Testis (tissue), 3 donors: ENCODE results near the gene NFATC2. TPM values are rescaled to one million over a fixed set of nuclear protein-coding genes. Genes with fewer than 3 reads are reported as not detected.

Experiments
- DNase-seq: peaks from one replicate; pipeline ENCODE4 v3.0.0-alpha.2; 2019
- H3K27ac ChIP-seq, 2 donors: fragments of 200-600 bp; sonication (generic); one replicate each; pipeline ENCODE4 v1.5.1; 2019
- H3K27me3 ChIP-seq: fragments of 200-600 bp; sonication (generic); one replicate; pipeline ENCODE4 v1.5.1; 2019
- H3K36me3 ChIP-seq: fragments of 200-600 bp; sonication (generic); one replicate; pipeline ENCODE4 v1.5.1; 2017; ENCODE audit warnings: low read depth; ENCODE audit errors: missing control alignments
- H3K4me1 ChIP-seq: fragments of 200-600 bp; sonication (generic); one replicate; pipeline ENCODE4 v1.5.1; 2019
- H3K4me3 ChIP-seq, 2 donors: fragments of 200-600 bp; sonication (generic); one replicate each; pipeline ENCODE4 v1.5.1; 2017 to 2019
- H3K9me3 ChIP-seq: fragments of 200-600 bp; sonication (generic); one replicate; pipeline ENCODE4 v1.5.1; 2017
- POLR2A ChIP-seq: fragments of 450-650 bp; IDR thresholded peaks from one replicate; pipeline ENCODE4 v1.6.1; 2017; ENCODE audit warnings: antibody characterized with exemption, mild to moderate bottlenecking, moderate library complexity
- WGBS, 2 donors: methylation state at CpG; one replicate each; pipeline ENCODE4 v1.1.5; 2018; 5-methylcytosine and 5-hydroxymethylcytosine counted together
- intact Hi-C: fragments of 100-400 bp; cut with DNase I; formaldehyde crosslinking; loops from one replicate; pipeline ENCODE4 v1.15.1; 2023; ENCODE audit warnings: low total_unique reads
- polyA plus RNA-seq: library from polyadenylated mRNA; stranded (reverse); fragments of 350-450 nt; fragmentation: Illumina TruSeq; extraction: RNeasy Lipid Tissue Mini Kit (QIAGEN cat#74804); gene quantifications from one replicate; pipeline ENCODE4 v1.2.3, GENCODE V29; 2014; ENCODE audit warnings: low read depth, low replicate concordance; ENCODE audit not compliant: insufficient read depth
- total RNA-seq, 2 donors: library from RNA; depleted of rRNA; stranded (reverse); fragments of >200 nt; gene quantifications; one replicate each; pipeline ENCODE4 v1.2.3, GENCODE V29; 2016
- TF ChIP-seq, protein P1 (sequence below), 3 experiments: fragments of 450-650 bp in 2 of 3; fragments of 200-600 bp in 1 of 3; sonication (generic) in 1 of 3; IDR thresholded peaks; one replicate each; pipeline ENCODE4 v1.5.1; 2016 to 2019; ENCODE audit warnings: antibody characterized with exemption in 3 of 3, mild to moderate bottlenecking in 2 of 3, moderate library complexity in 1 of 3

NFATC2 gene
- total and polyA plus RNA-seq, 3 donors from 2014 or later, result 5.4 to 7.5 (median 6.5) TPM

- Histone ChIP-seq H3K4me1 (peaks cover 15% of the 10 kb centered on the region), H3K36me3 (no peaks in the 10 kb centered on the region), H3K9me3 (no peaks in the 10 kb centered on the region), H3K27ac (no peak overlapping the region), H3K4me3 (no peak overlapping the region), H3K27me3 (no peaks in the 10 kb centered on the region)
- intact Hi-C loops, result no loop called here
- no peak for TF ChIP-seq POLR2A
- TF ChIP-seq, protein P1, sequence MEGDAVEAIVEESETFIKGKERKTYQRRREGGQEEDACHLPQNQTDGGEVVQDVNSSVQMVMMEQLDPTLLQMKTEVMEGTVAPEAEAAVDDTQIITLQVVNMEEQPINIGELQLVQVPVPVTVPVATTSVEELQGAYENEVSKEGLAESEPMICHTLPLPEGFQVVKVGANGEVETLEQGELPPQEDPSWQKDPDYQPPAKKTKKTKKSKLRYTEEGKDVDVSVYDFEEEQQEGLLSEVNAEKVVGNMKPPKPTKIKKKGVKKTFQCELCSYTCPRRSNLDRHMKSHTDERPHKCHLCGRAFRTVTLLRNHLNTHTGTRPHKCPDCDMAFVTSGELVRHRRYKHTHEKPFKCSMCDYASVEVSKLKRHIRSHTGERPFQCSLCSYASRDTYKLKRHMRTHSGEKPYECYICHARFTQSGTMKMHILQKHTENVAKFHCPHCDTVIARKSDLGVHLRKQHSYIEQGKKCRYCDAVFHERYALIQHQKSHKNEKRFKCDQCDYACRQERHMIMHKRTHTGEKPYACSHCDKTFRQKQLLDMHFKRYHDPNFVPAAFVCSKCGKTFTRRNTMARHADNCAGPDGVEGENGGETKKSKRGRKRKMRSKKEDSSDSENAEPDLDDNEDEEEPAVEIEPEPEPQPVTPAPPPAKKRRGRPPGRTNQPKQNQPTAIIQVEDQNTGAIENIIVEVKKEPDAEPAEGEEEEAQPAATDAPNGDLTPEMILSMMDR (IDR thresholded peaks at IDR 0.05), result no peak
- DNase-seq, result no peak
- WGBS, 2 donors, result 71 to 73% methylated on average over 7 of the region's 7 CpGs
Measured at GRCh38 chr20:51423810-51424209, 118.7 kb downstream of the NFATC2 start.

DNA sequence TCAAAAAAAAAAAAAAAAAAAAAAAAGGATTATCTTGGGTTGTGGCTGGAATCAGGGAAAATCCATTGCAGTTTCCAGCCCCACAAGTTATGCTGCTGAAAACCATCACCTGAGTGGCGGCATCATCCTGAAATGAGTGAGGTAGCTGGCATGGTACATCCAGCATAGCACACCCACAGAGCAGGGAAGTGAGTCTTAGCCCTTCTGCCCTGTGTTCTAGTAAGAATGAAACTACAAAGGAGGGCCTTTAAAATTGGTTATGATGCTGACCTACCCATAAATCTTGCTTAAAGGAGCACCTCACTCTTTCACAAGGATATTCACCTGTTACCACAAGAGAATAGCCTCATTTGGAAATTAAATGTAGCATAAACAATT is 119.2 kb downstream of the NFATC2 start:
- Histone ChIP-seq H3K4me1 (peaks cover 9% of the 10 kb centered on the region), H3K27me3 (no peaks in the 10 kb centered on the region), H3K9me3 (no peaks in the 10 kb centered on the region), H3K27ac (no peak overlapping the region), H3K4me3 (no peak overlapping the region), H3K36me3 (no peaks in the 10 kb centered on the region)
- no peak for TF ChIP-seq POLR2A
- TF ChIP-seq, protein P1 (IDR thresholded peaks at IDR 0.05), result no peak
- DNase-seq, result no peak
- intact Hi-C loops, result no loop called here
- 94 to 96% methylated on average over 1 of the region's 1 CpG for WGBS, 2 donors

GRCh38 chr20:51422514-51423289 is 119.8 kb downstream of the NFATC2 start:
- H3K9me3 ChIP-seq, result no peaks in the 10 kb centered on the region
- TF ChIP-seq, protein P1 (IDR thresholded peaks at IDR 0.05), result no peak
- no peak for TF ChIP-seq POLR2A
- no peak overlapping the region for H3K27ac ChIP-seq
- no peaks in the 10 kb centered on the region for H3K36me3 ChIP-seq
- no peak for DNase-seq
- H3K4me1 ChIP-seq, result peaks cover 4% of the 10 kb centered on the region
- 95 to 96% methylated on average over 4 of the region's 4 CpGs for WGBS, 2 donors
- intact Hi-C loops, result no loop called here
- H3K27me3 ChIP-seq, result no peaks in the 10 kb centered on the region
- no peak overlapping the region for H3K4me3 ChIP-seq

DNA sequence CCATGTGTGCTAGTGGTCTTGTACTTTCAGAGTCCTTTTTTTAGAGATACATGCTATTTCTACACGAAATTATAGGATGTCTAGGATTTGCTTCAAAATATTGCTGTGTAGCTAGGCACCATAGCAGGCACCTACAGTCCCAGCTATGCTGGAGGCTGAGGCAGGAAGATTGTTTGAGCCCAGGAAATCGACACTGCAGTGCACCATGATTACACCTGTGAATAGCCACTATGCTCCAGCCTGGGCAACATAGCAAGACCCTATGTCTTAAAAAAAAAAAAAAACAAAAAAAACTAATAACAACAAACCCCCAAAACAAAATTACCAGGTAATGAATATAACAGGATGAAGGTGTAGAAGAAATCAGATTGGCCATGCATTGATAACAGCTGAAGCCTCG is 121.7 kb downstream of the NFATC2 start:
- Histone ChIP-seq H3K27ac (no peak overlapping the region), H3K4me1 (no peaks in the 10 kb centered on the region), H3K36me3 (no peaks in the 10 kb centered on the region), H3K4me3 (no peak overlapping the region), H3K27me3 (no peaks in the 10 kb centered on the region), H3K9me3 (no peaks in the 10 kb centered on the region)
- no peak for DNase-seq
- intact Hi-C loops, result no loop called here
- 88 to 94% methylated on average over 3 of the region's 3 CpGs for WGBS, 2 donors
- TF ChIP-seq POLR2A, result no peak
- TF ChIP-seq, protein P1 (IDR thresholded peaks at IDR 0.05), result no peak

- H3K9me3 ChIP-seq, result no peaks in the 10 kb centered on the region
- TF ChIP-seq, protein P1 (IDR thresholded peaks at IDR 0.05), result no peak
- no peak for TF ChIP-seq POLR2A
- no peaks in the 10 kb centered on the region for H3K27me3 ChIP-seq
- no peak overlapping the region for H3K27ac ChIP-seq
- no peaks in the 10 kb centered on the region for H3K4me1 ChIP-seq
- H3K36me3 ChIP-seq, result no peaks in the 10 kb centered on the region
- intact Hi-C loops, result no loop called here
- H3K4me3 ChIP-seq, result no peak overlapping the region
- WGBS, 2 donors, result 79 to 88% methylated on average over 1 of the region's 1 CpG
- DNase-seq, result no peak
Measured at GRCh38 chr20:51420111-51420510, 122.4 kb downstream of the NFATC2 start.
